ENCODE measurements around the gene KCNN3.

- TF ChIP-seq CTCF (IDR thresholded peaks at IDR 0.05) (no peak), POLR2A (IDR thresholded peaks at IDR 0.05) (no peak)
These were observed 61.7 kb downstream of the KCNN3 start for GRCh38 chr1:154808261-154808908.
